ENCODE measurements around the gene FTCD. TPM values are rescaled to one million over a fixed set of nuclear protein-coding genes. Genes with fewer than 3 reads are reported as not detected.
A peak's percentile ranks its signal among the peaks of the same experiment; 100 is the strongest.

The FTCD gene
- total and polyA plus RNA-seq, 9 of the 15 experiments (the other 6 are each of a cell fraction or from before 2014, with no cell fraction given) = 0.11 to 1.6 (median 0.67) TPM; not detected in 5

- DNase-seq (ENCODE audit: extremely low read depth in 1 of 4, low spot score in 3 of 4) (no peak), ATAC-seq (no peak), FAIRE-seq (no peak)
- Histone ChIP-seq H4K20me1 (replicated peaks; ENCODE audit: control insufficient read depth, insufficient read depth, low read length) (no peaks in the 10 kb centered on the region), H3K27me3 (ENCODE audit: control insufficient read depth in 2 of 2, insufficient read depth in 2 of 2, low read length in 2 of 2) (no peaks in the 10 kb centered on the region), H3K4me3 (no peak overlapping the region), H3K4me2 (ENCODE audit: insufficient read depth, low read length) (no peak overlapping the region), H3K27ac (ENCODE audit: extremely low read depth, low read depth, low read length) (peak overlapping the region; percentile 21; the same call in 1 of the 3 replicates), H3K9ac (ENCODE audit: insufficient read depth in 1 of 2, low read depth in 2 of 2, low read length in 2 of 2) (no peak overlapping the region), H3K4me1 (replicated peaks in 1 of 2; ENCODE audit: control insufficient read depth in 2 of 2, insufficient read depth in 2 of 2, low read length in 2 of 2) (peaks cover 15 to 70% of the 10 kb centered on the region in 2 experiments), H3K79me2 (ENCODE audit: control insufficient read depth, insufficient read depth, low read length) (peaks cover 4% of the 10 kb centered on the region; the same call in 1 of the 3 replicates), H3K36me3 (ENCODE audit: control insufficient read depth, insufficient read depth, low read length) (peaks cover 41% of the 10 kb centered on the region; the same call in 2 of the 3 replicates), H3K9me1 (ENCODE audit: control insufficient read depth, insufficient read depth, low read length) (no peaks in the 10 kb centered on the region), H3K9me3 (replicated peaks; ENCODE audit: control insufficient read depth, insufficient read depth, low read depth, low read length) (peaks cover 7% of the 10 kb centered on the region; the same call in 1 of the 2 replicates), H2AFZ (ENCODE audit: low read depth, low read length) (no peak overlapping the region)
- ChIA-PET CTCF (ENCODE audit: low intra/inter-chr PET ratio) (no interaction called here), POLR2A (no interaction called here)
- 39% methylated on average over 10 of the region's 10 CpGs for WGBS (ENCODE audit: insufficient coverage, low coverage, missing lambda C conversion rate)
- BruUV-seq (replicated peaks) = no TSS peak
- intact Hi-C loops (cut with micrococcal nuclease) (no loop called here), in situ Hi-C loops (cut with MboI) (no loop called here)
- TF ChIP-seq ZNF316 (IDR thresholded peaks at IDR 0.05) (no peak), CBX1 (IDR thresholded peaks at IDR 0.05; ENCODE audit: low read depth) (no peak), ZNF41 (CRISPR knock-in tag; conservative IDR thresholded peaks at IDR 0.05) (no peak), RREB1 (CRISPR knock-in tag; IDR thresholded peaks at IDR 0.05) (no peak), TCF7 (IDR thresholded peaks at IDR 0.05; ENCODE audit: borderline replicate concordance) (no peak), ZNF431 (CRISPR knock-in tag; IDR thresholded peaks at IDR 0.05) (peak; percentile 96), ZBED1 (IDR thresholded peaks at IDR 0.05) (no peak), HBP1 (CRISPR knock-in tag; IDR thresholded peaks at IDR 0.05) (no peak), ZNF217 (CRISPR knock-in tag; IDR thresholded peaks at IDR 0.05) (no peak), BMI1 (IDR thresholded peaks at IDR 0.05; ENCODE audit: low read length) (no peak), LARP7 (IDR thresholded peaks at IDR 0.05) (no peak), HDAC6 (IDR thresholded peaks at IDR 0.05; ENCODE audit: low read depth, low read length) (no peak), XRCC4 (IDR thresholded peaks at IDR 0.05; ENCODE audit: extremely low read depth, insufficient read depth, insufficient read length) (no peak), GTF2F1 (IDR thresholded peaks at IDR 0.05; ENCODE audit: low read depth, low read length) (no peak), CREM (IDR thresholded peaks at IDR 0.05; ENCODE audit: low read depth) (no peak), KHSRP (IDR thresholded peaks at IDR 0.05) (no peak), SIX5 (IDR thresholded peaks at IDR 0.05; ENCODE audit: borderline replicate concordance in 1 of 2, insufficient read depth in 1 of 2, low read depth in 1 of 2, low read length in 2 of 2) (no peak), TRIM28 (IDR thresholded peaks at IDR 0.05) (no peak), FOSL1 (tag; conservative IDR thresholded peaks at IDR 0.05) (no peak), ZNF699 (CRISPR knock-in tag; IDR thresholded peaks at IDR 0.05; ENCODE audit: insufficient replicate concordance) (no peak), TEAD2 (tag; IDR thresholded peaks at IDR 0.05) (no peak)
These were observed 1.3 kb upstream of the FTCD start for GRCh38 chr21:46156678-46157077.
